ENCODE measurements around the gene CLCF1. TPM values are rescaled to one million over a fixed set of nuclear protein-coding genes. Genes with fewer than 3 reads are reported as not detected.
A peak's percentile ranks its signal among the peaks of the same experiment; 100 is the strongest.
"Not testable (repeated sequence)": the region's sequence is repeated elsewhere in the genome, so short reads cannot be mapped to it uniquely, and the experiment has no call there.

The CLCF1 gene
- total RNA-seq, 1 experiment from 2014 or later: 2.1 TPM

- H3K23ac ChIP-seq (ENCODE audit: insufficient read length, low read depth, low read length); H3T11ph ChIP-seq (ENCODE audit: low read length); H2BK5ac ChIP-seq (ENCODE audit: insufficient read length, low read length); H3K27ac Mint-ChIP-seq; H4K20me1 ChIP-seq (ENCODE audit: control insufficient read depth, insufficient read depth, insufficient read length); H3K9me3 ChIP-seq (ENCODE audit: control insufficient read depth, low read depth, low read length); H3K79me1 ChIP-seq (ENCODE audit: insufficient read depth, low read depth, low read length, poor library complexity, severe bottlenecking); H3K56ac ChIP-seq (ENCODE audit: insufficient read length, low read depth, low read length); H3K9me3 Mint-ChIP-seq; H3K27me3 ChIP-seq (ENCODE audit: insufficient read depth, low read length); H2BK15ac ChIP-seq (ENCODE audit: low read depth, low read length); H2BK20ac ChIP-seq (ENCODE audit: low read depth, low read length, poor library complexity, severe bottlenecking); H2AK5ac ChIP-seq (ENCODE audit: insufficient read length, low read length); H3K4ac ChIP-seq (ENCODE audit: low read depth, low read length); H4K5ac ChIP-seq (ENCODE audit: insufficient read length, low read depth, low read length); H4K91ac ChIP-seq (ENCODE audit: insufficient read length, low read depth, low read length); DNase-seq; H3K14ac ChIP-seq (ENCODE audit: insufficient read depth, low read length); H2BK120ac ChIP-seq (ENCODE audit: low read depth, low read length, poor library complexity, severe bottlenecking); H2BK12ac ChIP-seq (ENCODE audit: insufficient read length, low read depth, low read length); H3K4me1 ChIP-seq (ENCODE audit: insufficient read depth, low read length); H3K9ac ChIP-seq (ENCODE audit: extremely low read depth, insufficient read length, low read length); H4K8ac ChIP-seq (replicated peaks; ENCODE audit: insufficient read length, low read depth, low read length); H3K27me3 Mint-ChIP-seq (ENCODE audit: low read depth); H3K79me2 ChIP-seq (ENCODE audit: insufficient read depth, low read length); H3K23me2 ChIP-seq (ENCODE audit: insufficient read length, low read depth, low read length, poor library complexity, severe bottlenecking): not testable (repeated sequence)
- WGBS (ENCODE audit: extremely low coverage, insufficient read length, low lambda C conversion rate): no CpG with 5 or more reads among the region's 19 CpGs
- Histone ChIP-seq H3K18ac (ENCODE audit: insufficient read length, low read depth, low read length) (peak overlapping the region; percentile 32), H3K27ac (ENCODE audit: insufficient read length, low read depth, low read length) (peak overlapping the region; percentile 84), H3K4me2 (ENCODE audit: insufficient read depth, insufficient read length, low read length) (peak overlapping the region; percentile 67), H2AFZ (ENCODE audit: low read length) (peak overlapping the region; percentile 97)
- Mint-ChIP-seq H3K4me1 (peaks cover 12 to 14% of the 10 kb centered on the region in 2 experiments), H3K4me3 (peak overlapping the region in 1 of 2 experiments; percentile 61; a peak in 3 of 5 replicates), H3K36me3 (ENCODE audit: insufficient read depth in 1 of 3, low read depth in 3 of 3) (peaks cover 12 to 29% (median 29%) of the 10 kb centered on the region in 3 experiments)
Observed at GRCh38 chr11:67402192-67402839, 28.9 kb upstream of the CLCF1 start.

All from H9 (cell line).